Vagina (tissue), 2 donors: ENCODE results near the gene CCDC63. TPM values are rescaled to one million over a fixed set of nuclear protein-coding genes. Genes with fewer than 3 reads are reported as not detected.

Source experiments
- DNase-seq, 2 donors: peaks; one replicate each; pipeline ENCODE4 v3.0.0-alpha.2; 2017; ENCODE audit errors: extremely low spot score in 2 of 2
- H3K27ac ChIP-seq: fragments of 200-600 bp; sonication (generic); one replicate; pipeline ENCODE4 v1.5.1; 2019
- H3K27me3 ChIP-seq: fragments of 200-600 bp; sonication (generic); one replicate; pipeline ENCODE4 v1.5.1; 2019
- H3K36me3 ChIP-seq, 2 donors: fragments of 200-600 bp; sonication (generic); one replicate each; pipeline ENCODE4 v1.5.1; 2017 to 2019
- H3K4me1 ChIP-seq: fragments of 200-600 bp; sonication (generic); one replicate; pipeline ENCODE4 v1.5.1; 2019
- H3K4me3 ChIP-seq, 2 donors: fragments of 200-600 bp; sonication (generic); 1 replicate in 1 of 2; 2 replicates in 1 of 2; pipeline ENCODE4 v1.5.1; 2016 to 2019
- H3K9me3 ChIP-seq: fragments of 200-600 bp; sonication (generic); one replicate; pipeline ENCODE4 v1.5.1; 2019
- POLR2A ChIP-seq, 2 donors: fragments of 450-650 bp; IDR thresholded peaks; one replicate each; pipeline ENCODE4 v1.6.1; 2017; ENCODE audit warnings: antibody characterized with exemption in 2 of 2, mild to moderate bottlenecking in 2 of 2, moderate library complexity in 2 of 2
- POLR2AphosphoS5 ChIP-seq, 2 donors: sonication (generic); formaldehyde crosslinking; IDR thresholded peaks; one replicate each; pipeline ENCODE4 v1.9.0; 2017; ENCODE audit warnings: antibody characterized with exemption in 2 of 2, mild to moderate bottlenecking in 2 of 2, low read depth in 1 of 2; ENCODE audit not compliant: insufficient read depth in 1 of 2
- intact Hi-C: fragments of 100-400 bp; cut with DNase I; formaldehyde crosslinking; loops from one replicate; pipeline ENCODE4 v1.15.1; 2023
- total RNA-seq: library from RNA; depleted of rRNA; stranded (reverse); fragments of >200 nt; gene quantifications from one replicate; pipeline ENCODE4 v1.2.3, GENCODE V29; 2016
- TF ChIP-seq, protein P1 (sequence below), 3 experiments: fragments of 450-650 bp in 2 of 3; fragments of 200-600 bp in 1 of 3; sonication (generic) in 1 of 3; IDR thresholded peaks; one replicate each; pipeline ENCODE4 v1.5.1; 2017 to 2019; ENCODE audit warnings: antibody characterized with exemption in 3 of 3, mild to moderate bottlenecking in 2 of 3, moderate library complexity in 2 of 3

The CCDC63 gene
- total RNA-seq, 1 donor from 2014 or later: not detected

DNA sequence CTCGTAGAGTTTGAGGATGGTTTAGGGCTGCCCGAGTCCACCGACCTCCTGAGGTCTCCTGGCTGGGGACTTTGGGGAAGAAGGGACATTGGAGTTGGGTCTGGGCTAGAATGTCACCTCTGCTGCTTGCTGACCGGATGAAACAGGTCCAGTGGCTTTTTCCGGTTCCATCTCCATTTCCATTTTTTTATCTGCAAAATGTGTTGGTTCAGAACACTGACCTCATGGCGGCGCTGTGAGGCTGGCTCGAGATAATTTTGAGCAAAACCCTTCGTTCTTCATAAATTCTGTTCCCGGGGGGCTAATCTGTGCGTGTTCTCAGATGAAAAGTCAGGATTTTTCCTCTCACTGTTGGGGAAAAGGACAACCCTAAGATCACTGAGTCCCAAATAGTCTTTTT, 85.3 kb downstream of the CCDC63 start:
- Histone ChIP-seq H3K27ac (no peak overlapping the region), H3K4me1 (no peaks in the 10 kb centered on the region), H3K27me3 (no peaks in the 10 kb centered on the region), H3K9me3 (no peaks in the 10 kb centered on the region), H3K36me3 (no peaks in the 10 kb centered on the region), H3K4me3 (no peak overlapping the region)
- intact Hi-C loops: loop anchor here (10.0 kb wide), 1 partner anchor 373 kb away; no protein-coding TSS in a partner anchor
- DNase-seq: no peak
- TF ChIP-seq, protein P1, sequence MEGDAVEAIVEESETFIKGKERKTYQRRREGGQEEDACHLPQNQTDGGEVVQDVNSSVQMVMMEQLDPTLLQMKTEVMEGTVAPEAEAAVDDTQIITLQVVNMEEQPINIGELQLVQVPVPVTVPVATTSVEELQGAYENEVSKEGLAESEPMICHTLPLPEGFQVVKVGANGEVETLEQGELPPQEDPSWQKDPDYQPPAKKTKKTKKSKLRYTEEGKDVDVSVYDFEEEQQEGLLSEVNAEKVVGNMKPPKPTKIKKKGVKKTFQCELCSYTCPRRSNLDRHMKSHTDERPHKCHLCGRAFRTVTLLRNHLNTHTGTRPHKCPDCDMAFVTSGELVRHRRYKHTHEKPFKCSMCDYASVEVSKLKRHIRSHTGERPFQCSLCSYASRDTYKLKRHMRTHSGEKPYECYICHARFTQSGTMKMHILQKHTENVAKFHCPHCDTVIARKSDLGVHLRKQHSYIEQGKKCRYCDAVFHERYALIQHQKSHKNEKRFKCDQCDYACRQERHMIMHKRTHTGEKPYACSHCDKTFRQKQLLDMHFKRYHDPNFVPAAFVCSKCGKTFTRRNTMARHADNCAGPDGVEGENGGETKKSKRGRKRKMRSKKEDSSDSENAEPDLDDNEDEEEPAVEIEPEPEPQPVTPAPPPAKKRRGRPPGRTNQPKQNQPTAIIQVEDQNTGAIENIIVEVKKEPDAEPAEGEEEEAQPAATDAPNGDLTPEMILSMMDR (IDR thresholded peaks at IDR 0.05): no peak
- no peak for TF ChIP-seq POLR2A (IDR thresholded peaks at IDR 0.05)
- TF ChIP-seq POLR2AphosphoS5 (IDR thresholded peaks at IDR 0.05; ENCODE audit: insufficient read depth in 1 of 2, low read depth in 1 of 2): no peak

- Histone ChIP-seq H3K27me3 (no peaks in the 10 kb centered on the region), H3K36me3 (no peaks in the 10 kb centered on the region), H3K27ac (no peak overlapping the region), H3K9me3 (no peaks in the 10 kb centered on the region), H3K4me3 (no peak overlapping the region), H3K4me1 (no peaks in the 10 kb centered on the region)
- intact Hi-C loops: loop anchor here (10.0 kb wide), 1 partner anchor 371 kb away; no protein-coding TSS in a partner anchor
- TF ChIP-seq, protein P1 (IDR thresholded peaks at IDR 0.05): no peak
- TF ChIP-seq POLR2AphosphoS5 (IDR thresholded peaks at IDR 0.05; ENCODE audit: insufficient read depth in 1 of 2, low read depth in 1 of 2) (no peak), POLR2A (IDR thresholded peaks at IDR 0.05) (no peak)
- DNase-seq: no peak
Observed at GRCh38 chr12:110933326-110933974, 86.7 kb downstream of the CCDC63 start.

DNA sequence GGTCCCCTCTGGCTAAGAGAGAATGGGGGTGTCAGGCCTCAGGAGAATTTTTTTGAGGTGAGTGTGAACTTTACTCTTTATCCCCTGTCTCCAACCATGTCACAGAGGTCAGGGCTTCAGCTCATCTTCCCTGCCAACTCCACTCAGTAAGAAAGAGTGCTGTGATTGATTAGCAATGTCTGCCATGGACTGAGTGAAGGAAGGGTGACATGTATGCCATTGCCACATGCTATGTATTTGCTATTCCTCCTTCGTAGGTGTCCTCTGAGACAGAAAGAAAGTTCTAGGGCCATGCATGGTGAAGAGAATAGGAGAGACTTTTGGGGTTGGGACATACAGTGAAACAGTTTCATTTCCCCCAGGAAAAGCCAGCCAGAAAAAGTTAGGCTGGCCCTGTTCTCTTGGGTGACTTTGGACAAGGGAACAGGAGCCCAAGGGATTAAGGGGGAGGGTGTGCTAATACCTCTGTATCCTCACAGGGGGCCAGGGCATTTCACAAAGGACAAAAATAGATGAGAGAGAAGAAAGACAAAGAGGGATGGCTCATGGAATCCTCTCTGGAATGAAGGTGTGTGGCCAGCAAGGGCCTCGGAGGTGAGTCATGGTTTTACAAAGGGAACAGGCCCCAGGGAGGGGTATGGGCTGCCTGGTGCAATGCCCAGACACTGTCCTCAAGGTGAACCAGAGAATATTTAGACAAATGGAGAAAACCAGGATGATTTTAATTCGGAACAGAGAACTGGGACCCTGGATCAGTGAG, 87.5 kb downstream of the CCDC63 start:
- no peak for DNase-seq
- H3K36me3 ChIP-seq: no peaks in the 10 kb centered on the region
- H3K27ac ChIP-seq: no peak overlapping the region
- no peaks in the 10 kb centered on the region for H3K4me1 ChIP-seq
- TF ChIP-seq POLR2AphosphoS5 (IDR thresholded peaks at IDR 0.05; ENCODE audit: insufficient read depth in 1 of 2, low read depth in 1 of 2) (no peak), POLR2A (IDR thresholded peaks at IDR 0.05) (no peak)
- TF ChIP-seq, protein P1 (IDR thresholded peaks at IDR 0.05): no peak
- no peak overlapping the region for H3K4me3 ChIP-seq
- intact Hi-C loops: loop anchor here (10.0 kb wide), 1 partner anchor 371 kb away; no protein-coding TSS in a partner anchor
- no peaks in the 10 kb centered on the region for H3K27me3 ChIP-seq
- H3K9me3 ChIP-seq: no peaks in the 10 kb centered on the region

DNA sequence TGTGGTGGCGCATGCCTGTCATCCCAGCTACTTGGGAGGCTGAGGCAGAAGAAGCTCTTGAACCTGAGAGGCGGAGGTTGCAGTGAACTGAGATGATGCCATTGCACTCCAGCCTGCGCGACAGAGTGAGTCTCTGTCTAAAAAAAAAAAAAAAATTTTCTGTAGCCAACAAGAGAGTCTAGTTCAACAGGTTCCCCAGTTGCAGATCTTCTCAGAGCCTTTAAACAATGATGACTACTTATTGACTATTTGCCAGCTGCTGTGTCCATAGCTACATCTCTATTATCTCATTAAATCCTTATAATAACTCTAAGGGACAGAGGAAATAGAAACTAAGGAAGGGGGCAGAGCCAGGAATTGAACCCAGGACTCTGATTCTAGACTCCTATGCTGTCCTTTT, 88.8 kb downstream of the CCDC63 start:
- TF ChIP-seq, protein P1 (IDR thresholded peaks at IDR 0.05): no peak
- no peak for TF ChIP-seq POLR2AphosphoS5 (IDR thresholded peaks at IDR 0.05; ENCODE audit: insufficient read depth in 1 of 2, low read depth in 1 of 2)
- TF ChIP-seq POLR2A (IDR thresholded peaks at IDR 0.05): no peak
- Histone ChIP-seq H3K27me3 (no peaks in the 10 kb centered on the region), H3K4me3 (no peak overlapping the region), H3K27ac (no peak overlapping the region), H3K9me3 (no peaks in the 10 kb centered on the region), H3K4me1 (no peaks in the 10 kb centered on the region), H3K36me3 (no peaks in the 10 kb centered on the region)
- intact Hi-C loops: loop anchor here (10.0 kb wide), 1 partner anchor 369 kb away; no protein-coding TSS in a partner anchor
- DNase-seq: no peak
